Breast epithelium (tissue), 4 donors: Measurements from ENCODE around the gene NNMT. TPM values are rescaled to one million over a fixed set of nuclear protein-coding genes. Genes with fewer than 3 reads are reported as not detected.
A peak's percentile ranks its signal among the peaks of the same experiment; 100 is the strongest.

Experiments used
- DNase-seq, 2 donors: peaks; one replicate each; pipeline ENCODE4 v3.0.0-alpha.2; 2019; ENCODE audit warnings: low spot score in 2 of 2
- H3K27ac ChIP-seq, 2 donors: fragments of 200-600 bp; sonication (generic) in 1 of 2; one replicate each; pipeline ENCODE4 v1.5.1; 2016 to 2019; ENCODE audit warnings: mild to moderate bottlenecking in 1 of 2
- H3K27me3 ChIP-seq, 2 donors: fragments of 200-600 bp; sonication (generic) in 1 of 2; one replicate each; pipeline versions ENCODE4 v1.5.1 to v1.6.0; 2017 to 2019; ENCODE audit warnings: control low read depth in 1 of 2, mild to moderate bottlenecking in 1 of 2
- H3K36me3 ChIP-seq: fragments of 200-600 bp; one replicate; pipeline ENCODE4 v1.5.1; 2019
- H3K4me1 ChIP-seq, 2 donors: fragments of 200-600 bp; sonication (generic); one replicate each; pipeline ENCODE4 v1.5.1; 2016 to 2019; ENCODE audit warnings: control low read depth in 1 of 2
- H3K4me3 ChIP-seq, 3 donors: fragments of 200-600 bp; sonication (generic); 1 replicate in 2 of 3; 2 replicates in 1 of 3; pipeline ENCODE4 v1.5.1; 2016 to 2019; ENCODE audit warnings: mild to moderate bottlenecking in 3 of 3, moderate library complexity in 2 of 3
- H3K9me3 ChIP-seq, 2 donors: fragments of 200-600 bp; sonication (generic) in 1 of 2; one replicate each; pipeline ENCODE4 v1.5.1; 2016 to 2019; ENCODE audit warnings: control low read depth in 1 of 2
- POLR2A ChIP-seq: fragments of 450-650 bp; IDR thresholded peaks from one replicate; pipeline ENCODE4 v1.6.1; 2016; ENCODE audit warnings: antibody characterized with exemption, mild to moderate bottlenecking, moderate library complexity
- POLR2AphosphoS5 ChIP-seq, 3 donors: sonication (generic); formaldehyde crosslinking; IDR thresholded peaks; one replicate each; pipeline ENCODE4 v1.6.1; 2017; ENCODE audit warnings: antibody characterized with exemption in 3 of 3
- intact Hi-C: fragments of 100-400 bp; cut with DNase I; formaldehyde crosslinking; loops from one replicate; pipeline ENCODE4 v1.15.1; 2023; ENCODE audit warnings: low total_unique reads
- total RNA-seq, 3 donors: library from RNA; depleted of rRNA; stranded (reverse); fragments of >200 nt; gene quantifications; one replicate each; pipeline ENCODE4 v1.1.0, GENCODE V29; 2016
- TF ChIP-seq, protein P1 (sequence below), 3 donors: fragments of 450-650 bp; IDR thresholded peaks; one replicate each; pipeline ENCODE4 v1.5.1; 2016 to 2017; ENCODE audit warnings: antibody characterized with exemption in 3 of 3, mild to moderate bottlenecking in 3 of 3, moderate library complexity in 3 of 3

Gene NNMT
- 1,000 to 10,000 TPM in 2 of 3 donors, 100 to 1,000 TPM in 1; 987 to 2,750 (median 1,078) TPM for total RNA-seq

DNA sequence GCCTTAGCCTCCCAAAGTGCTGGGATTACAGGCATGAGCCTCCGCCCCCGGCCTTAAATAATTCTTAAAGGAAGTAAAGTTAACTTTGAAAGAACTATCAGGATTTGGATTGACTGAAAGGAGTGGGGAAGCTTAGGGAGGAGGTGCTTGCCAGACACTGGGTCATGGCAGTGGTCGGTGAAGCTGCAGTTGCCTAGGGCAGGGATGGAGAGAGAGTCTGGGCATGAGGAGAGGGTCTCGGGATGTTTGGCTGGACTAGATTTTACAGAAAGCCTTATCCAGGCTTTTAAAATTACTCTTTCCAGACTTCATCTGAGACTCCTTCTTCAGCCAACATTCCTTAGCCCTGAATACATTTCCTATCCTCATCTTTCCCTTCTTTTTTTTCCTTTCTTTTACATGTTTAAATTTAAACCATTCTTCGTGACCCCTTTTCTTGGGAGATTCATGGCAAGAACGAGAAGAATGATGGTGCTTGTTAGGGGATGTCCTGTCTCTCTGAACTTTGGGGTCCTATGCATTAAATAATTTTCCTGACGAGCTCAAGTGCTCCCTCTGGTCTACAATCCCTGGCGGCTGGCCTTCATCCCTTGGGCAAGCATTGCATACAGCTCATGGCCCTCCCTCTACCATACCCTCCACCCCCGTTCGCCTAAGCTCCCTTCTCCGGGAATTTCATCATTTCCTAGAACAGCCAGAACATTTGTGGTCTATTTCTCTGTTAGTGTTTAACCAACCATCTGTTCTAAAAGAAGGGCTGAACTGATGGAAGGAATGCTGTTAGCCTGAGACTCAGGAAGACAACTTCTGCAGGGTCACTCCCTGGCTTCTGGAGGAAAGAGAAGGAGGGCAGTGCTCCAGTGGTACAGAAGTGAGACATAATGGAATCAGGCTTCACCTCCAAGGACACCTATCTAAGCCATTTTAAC is at the start of gene NNMT:
TSS of gene NNMT (plus strand) at position 724 of the 929 bp plus-strand sequence. CDS start at position 882, 158 bp downstream.
- H3K4me3 ChIP-seq: peak within 1 kb of the TSS; percentile 60 to 74 (median 67)
- no peaks in the 10 kb centered on the region for H3K27me3 ChIP-seq
- peak within 1 kb of the TSS; percentile 97 to 99 for H3K27ac ChIP-seq
- no peaks in the 10 kb centered on the region for H3K36me3 ChIP-seq
- TF ChIP-seq, protein P1, sequence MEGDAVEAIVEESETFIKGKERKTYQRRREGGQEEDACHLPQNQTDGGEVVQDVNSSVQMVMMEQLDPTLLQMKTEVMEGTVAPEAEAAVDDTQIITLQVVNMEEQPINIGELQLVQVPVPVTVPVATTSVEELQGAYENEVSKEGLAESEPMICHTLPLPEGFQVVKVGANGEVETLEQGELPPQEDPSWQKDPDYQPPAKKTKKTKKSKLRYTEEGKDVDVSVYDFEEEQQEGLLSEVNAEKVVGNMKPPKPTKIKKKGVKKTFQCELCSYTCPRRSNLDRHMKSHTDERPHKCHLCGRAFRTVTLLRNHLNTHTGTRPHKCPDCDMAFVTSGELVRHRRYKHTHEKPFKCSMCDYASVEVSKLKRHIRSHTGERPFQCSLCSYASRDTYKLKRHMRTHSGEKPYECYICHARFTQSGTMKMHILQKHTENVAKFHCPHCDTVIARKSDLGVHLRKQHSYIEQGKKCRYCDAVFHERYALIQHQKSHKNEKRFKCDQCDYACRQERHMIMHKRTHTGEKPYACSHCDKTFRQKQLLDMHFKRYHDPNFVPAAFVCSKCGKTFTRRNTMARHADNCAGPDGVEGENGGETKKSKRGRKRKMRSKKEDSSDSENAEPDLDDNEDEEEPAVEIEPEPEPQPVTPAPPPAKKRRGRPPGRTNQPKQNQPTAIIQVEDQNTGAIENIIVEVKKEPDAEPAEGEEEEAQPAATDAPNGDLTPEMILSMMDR (IDR thresholded peaks at IDR 0.05): peak in 2 of 3 donors; percentile 8 to 31
- peak; percentile 91 to 98 (median 96) for TF ChIP-seq POLR2AphosphoS5 (IDR thresholded peaks at IDR 0.05)
- peak; percentile 78 for TF ChIP-seq POLR2A
- peaks cover 3 to 8% of the 10 kb centered on the region in 2 donors for H3K4me1 ChIP-seq
- peak in 1 of 2 donors; percentile 87 for DNase-seq
- peaks cover 0 to 4% of the 10 kb centered on the region in 2 donors for H3K9me3 ChIP-seq
- intact Hi-C loops: no loop called here

DNA sequence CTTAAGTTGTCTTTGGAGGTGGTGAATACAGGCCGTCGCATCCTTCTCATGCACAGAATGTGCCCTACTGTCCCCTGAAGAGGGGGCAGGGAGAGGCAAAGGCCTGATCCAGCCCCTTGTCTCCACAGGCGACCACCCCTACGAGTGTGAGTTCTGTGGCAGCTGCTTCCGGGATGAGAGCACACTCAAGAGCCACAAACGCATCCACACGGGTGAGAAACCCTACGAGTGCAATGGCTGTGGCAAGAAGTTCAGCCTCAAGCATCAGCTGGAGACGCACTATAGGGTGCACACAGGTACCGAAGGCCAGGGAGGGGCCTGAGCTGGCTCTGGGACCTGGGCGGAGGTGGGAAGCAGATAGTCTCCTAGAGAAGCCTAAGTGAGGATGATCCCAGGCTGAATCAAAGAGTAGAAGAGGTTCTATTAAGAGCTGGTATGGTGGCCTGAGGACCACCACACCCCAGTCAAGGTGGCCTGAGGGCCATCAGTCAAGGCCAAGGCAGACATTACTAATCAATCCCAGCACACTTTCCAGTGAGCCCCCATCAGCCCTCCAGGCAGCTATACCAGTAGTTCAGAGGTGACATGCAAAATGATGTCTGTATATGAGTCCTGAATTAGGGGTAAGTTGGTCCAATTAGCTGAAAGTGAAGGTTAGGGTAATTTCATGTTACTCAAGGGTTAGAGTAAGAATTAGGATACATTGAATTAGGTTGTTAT is 49.0 kb upstream of the NNMT start:
- TF ChIP-seq, protein P1 (IDR thresholded peaks at IDR 0.05): no peak
- TF ChIP-seq POLR2A (no peak), POLR2AphosphoS5 (IDR thresholded peaks at IDR 0.05) (no peak)
- Histone ChIP-seq H3K36me3 (peaks cover 26% of the 10 kb centered on the region), H3K9me3 (no peaks in the 10 kb centered on the region), H3K4me3 (no peak overlapping the region), H3K27me3 (no peaks in the 10 kb centered on the region), H3K27ac (no peak overlapping the region), H3K4me1 (no peaks in the 10 kb centered on the region)
- no peak for DNase-seq
- intact Hi-C loops: no loop called here

DNA sequence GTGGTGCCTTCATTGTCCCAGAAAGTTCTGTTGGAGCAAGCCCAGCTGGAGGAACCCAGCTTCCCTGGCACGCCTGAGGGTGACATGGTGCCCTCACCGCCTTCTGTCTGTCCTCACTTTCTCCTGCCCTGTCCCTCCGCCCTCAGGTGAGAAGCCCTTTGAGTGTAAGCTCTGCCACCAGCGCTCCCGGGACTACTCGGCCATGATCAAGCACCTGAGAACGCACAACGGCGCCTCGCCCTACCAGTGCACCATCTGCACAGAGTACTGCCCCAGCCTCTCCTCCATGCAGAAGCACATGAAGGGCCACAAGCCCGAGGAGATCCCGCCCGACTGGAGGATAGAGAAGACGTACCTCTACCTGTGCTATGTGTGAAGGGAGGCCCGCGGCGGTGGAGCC is 46.0 kb upstream of the NNMT start:
- intact Hi-C loops: loop anchor here (10.0 kb wide), 3 partner anchors 45 to 345 kb away; partner anchors contain the start of genes HTR3B and ZBTB16
- Histone ChIP-seq H3K9me3 (no peaks in the 10 kb centered on the region), H3K4me1 (no peaks in the 10 kb centered on the region), H3K36me3 (peaks cover 31% of the 10 kb centered on the region), H3K4me3 (no peak overlapping the region), H3K27ac (no peak overlapping the region), H3K27me3 (no peaks in the 10 kb centered on the region)
- TF ChIP-seq POLR2A: no peak
- TF ChIP-seq POLR2AphosphoS5 (IDR thresholded peaks at IDR 0.05): peak in 1 of 3 donors; percentile 28
- TF ChIP-seq, protein P1 (IDR thresholded peaks at IDR 0.05): no peak
- no peak for DNase-seq

DNA sequence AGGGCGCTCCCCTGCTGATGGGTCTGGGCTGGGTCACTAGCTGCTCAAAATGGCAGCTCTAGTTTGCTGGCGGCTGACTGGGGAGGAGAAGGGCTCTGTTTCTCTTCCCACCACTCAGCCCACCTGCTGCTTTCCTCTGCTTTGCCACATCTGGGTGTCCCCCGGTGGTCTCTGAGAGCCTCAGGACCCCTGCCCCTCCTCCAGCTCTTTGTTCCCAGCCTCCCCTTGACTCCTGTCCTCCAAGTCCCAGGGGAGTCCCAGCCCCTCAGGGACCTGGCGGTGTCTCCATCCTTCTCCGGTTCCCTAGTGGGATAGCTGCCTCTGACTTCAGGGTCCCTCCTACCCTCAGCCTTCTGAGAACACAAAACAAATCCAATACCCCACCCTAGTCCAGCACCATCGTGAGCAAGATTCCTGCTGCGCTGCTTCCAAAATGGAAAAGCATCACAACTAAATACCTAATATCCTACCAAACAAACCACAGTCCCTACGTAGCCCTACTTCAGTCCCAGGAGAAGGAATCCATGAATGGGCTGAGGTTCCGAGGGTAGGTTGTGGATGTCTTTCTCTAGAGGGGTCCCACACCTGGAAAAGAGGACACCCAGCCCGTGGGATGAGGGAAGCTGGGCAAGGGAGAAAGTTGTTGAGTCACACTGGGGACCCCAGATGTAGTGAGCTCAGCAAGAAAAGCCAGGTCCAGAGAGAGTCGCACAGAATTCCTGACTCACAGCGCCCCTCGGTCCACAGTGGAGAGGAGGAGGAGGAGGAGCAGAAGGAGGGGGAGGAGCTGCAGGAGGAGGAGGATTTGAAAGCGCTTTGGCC is 45.0 kb upstream of the NNMT start:
- peaks cover 0 to under 1% of the 10 kb centered on the region in 2 donors for H3K4me1 ChIP-seq

More for the DNA sequence above, 45.0 kb upstream of the NNMT start:
- DNase-seq: no peak
- H3K27ac ChIP-seq: peak overlapping the region; percentile 7 to 79
- intact Hi-C loops: loop anchor here (10.0 kb wide), 3 partner anchors 46 to 346 kb away; partner anchors contain the start of genes HTR3B and ZBTB16
- peaks cover 31% of the 10 kb centered on the region for H3K36me3 ChIP-seq
- H3K9me3 ChIP-seq: no peaks in the 10 kb centered on the region
- TF ChIP-seq POLR2A: no peak
- peak in 1 of 3 donors; percentile 31 for TF ChIP-seq POLR2AphosphoS5 (IDR thresholded peaks at IDR 0.05)
- TF ChIP-seq, protein P1 (IDR thresholded peaks at IDR 0.05): no peak
- H3K4me3 ChIP-seq: no peak overlapping the region
- H3K27me3 ChIP-seq: no peaks in the 10 kb centered on the region
